Measurements from ENCODE around the gene F12. TPM values are rescaled to one million over a fixed set of nuclear protein-coding genes. Genes with fewer than 3 reads are reported as not detected.
A peak's percentile ranks its signal among the peaks of the same experiment; 100 is the strongest.
"Not testable (repeated sequence)": the region's sequence is repeated elsewhere in the genome, so short reads cannot be mapped to it uniquely, and the experiment has no call there.

The F12 gene
- polyA plus RNA-seq, 10 donors: 0.17 to 1.1 (median 0.39) TPM; not detected in 1

GRCh38 chr5:177432839-177433657 is 23.7 kb upstream of the F12 start:
- no peak for DNase-seq

- DNase-seq: no peak
Measured at GRCh38 chr5:177432143-177432838, 22.9 kb upstream of the F12 start.

- no peak for DNase-seq
Measured at GRCh38 chr5:177431317-177432142, 22.2 kb upstream of the F12 start.

DNA sequence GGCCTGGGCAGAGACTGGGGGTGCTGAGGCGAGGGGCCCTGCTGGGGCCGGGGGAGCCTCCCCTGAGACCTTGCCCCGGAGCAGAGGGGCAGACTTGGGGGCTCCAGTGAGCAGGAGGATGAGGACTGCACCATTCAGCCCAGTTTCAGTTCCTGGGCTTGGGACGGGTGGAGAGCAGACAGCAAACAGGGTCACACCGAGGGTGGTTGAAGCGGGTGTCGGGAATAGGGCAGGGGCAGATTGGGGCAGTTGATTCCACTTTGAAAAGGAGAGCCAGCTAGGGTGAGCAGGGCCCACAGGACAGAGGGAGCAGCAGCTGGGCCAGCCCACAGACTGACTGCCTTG is 21.6 kb upstream of the F12 start:
- no peak for DNase-seq

- peak in 1 of 3 donors; percentile 60 for DNase-seq
Measured at GRCh38 chr5:177430140-177430951, 21.0 kb upstream of the F12 start.

GRCh38 chr5:177429248-177430040 is 20.1 kb upstream of the F12 start:
- DNase-seq: no peak

GRCh38 chr5:177428574-177429217 is 19.3 kb upstream of the F12 start:
- no peak for DNase-seq

- no peak for DNase-seq
Measured at GRCh38 chr5:177427919-177428573, 18.7 kb upstream of the F12 start.

DNA sequence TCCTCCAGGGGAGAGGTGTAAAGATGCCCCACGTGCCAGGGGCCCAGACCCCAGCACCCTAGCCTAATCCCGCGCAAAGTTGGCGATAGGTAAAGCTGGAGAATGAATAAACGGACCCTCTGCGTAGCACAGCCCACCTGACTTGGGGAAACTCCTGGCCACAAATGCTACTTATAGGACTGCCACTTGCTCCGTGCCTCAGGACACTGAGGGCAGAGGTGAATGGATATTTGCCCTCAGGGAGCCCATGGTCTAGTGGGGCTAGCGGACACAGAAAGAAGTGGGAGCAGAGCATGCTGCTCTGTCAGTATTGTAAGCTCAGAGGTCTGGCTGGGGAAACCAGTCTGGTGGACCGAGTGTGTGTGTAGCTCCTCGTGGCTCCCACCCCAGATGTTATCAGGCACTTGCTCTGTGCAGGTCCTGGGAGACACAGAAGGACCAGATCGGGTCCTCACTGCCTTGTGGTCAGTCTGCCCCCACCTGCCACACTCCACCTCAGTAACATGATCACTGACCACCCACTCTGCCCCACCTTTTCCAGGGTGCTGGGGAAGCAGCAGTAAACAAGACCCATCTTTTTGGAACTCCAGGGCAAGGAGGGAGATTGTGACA is 18.0 kb upstream of the F12 start:
- no peak for DNase-seq

DNA sequence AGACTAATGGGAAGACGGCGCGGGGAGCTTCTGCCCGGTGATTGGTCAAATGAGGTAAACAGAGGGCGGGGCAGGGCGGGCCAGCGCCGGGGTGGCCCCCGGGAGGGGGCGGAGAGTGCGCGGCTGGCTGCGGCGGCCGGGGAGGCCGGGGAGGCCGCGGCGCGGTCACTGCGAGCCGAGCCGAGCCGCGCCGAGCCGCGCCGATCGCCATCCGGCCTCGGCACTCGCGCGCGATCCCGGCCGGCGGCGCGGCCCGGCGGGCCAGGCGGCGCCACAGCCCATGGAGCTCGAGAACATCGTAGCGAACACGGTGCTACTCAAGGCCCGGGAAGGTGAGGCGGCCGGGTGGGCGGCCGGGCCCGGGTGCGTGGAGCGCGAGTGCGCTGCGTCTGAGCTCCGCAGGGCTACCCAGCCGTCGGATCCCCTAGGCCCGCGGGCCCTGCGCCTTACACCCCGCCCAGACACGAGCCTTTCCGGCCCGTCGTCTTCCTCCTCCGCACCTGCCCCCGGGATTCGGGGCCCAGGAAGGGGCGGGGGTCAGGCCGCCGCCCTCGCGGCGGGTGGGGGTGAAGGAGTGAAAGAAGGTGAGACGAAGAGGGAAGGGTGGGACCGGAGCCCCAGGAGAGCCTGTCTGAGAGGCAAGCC is 17.3 kb upstream of the F12 start, which contains the start of gene GRK6:
Gene GRK6, plus strand, starts transcription at position 111 of the 645 bp plus-strand sequence. Its CDS starts 170 bp downstream, at position 281.
- DNase-seq: no peak

DNA sequence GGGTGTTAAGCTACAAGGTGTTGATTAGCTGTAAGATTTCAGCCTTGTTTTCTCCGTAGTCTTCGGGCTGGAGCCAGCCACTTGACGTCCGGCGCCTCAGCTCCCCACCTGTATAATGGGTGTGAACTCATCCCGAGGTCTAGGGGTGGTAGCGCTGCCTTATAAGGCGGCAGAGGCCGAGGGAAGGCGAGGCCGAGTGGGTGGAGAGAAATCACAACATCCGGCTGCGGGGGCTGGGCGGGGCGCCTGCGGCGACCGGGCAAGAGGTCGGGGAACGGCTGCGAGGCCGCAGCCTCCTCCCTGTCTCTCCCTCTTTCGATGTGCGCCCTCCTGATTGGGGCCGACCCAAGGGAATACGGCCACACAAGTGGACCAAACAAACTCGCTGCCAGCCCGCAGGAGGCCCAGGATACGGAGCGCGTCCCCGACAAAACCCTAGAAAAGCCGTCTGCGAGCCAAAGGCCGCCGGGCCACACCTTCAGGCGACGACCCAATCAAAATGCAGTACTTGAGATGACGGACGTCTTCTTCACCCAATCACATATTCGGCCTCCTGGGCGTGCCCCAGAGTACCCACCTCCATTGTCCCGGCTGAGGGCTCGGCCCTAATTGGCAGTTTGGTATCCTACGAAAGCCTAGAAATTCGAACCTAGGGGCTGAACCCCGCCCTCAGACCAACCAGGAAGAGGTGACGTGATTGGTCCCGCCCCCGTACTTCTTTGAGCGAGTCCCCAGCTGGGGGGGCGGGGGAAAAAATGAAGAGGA is 16.6 kb upstream of the F12 start:
- DNase-seq: peak; percentile 100

DNA sequence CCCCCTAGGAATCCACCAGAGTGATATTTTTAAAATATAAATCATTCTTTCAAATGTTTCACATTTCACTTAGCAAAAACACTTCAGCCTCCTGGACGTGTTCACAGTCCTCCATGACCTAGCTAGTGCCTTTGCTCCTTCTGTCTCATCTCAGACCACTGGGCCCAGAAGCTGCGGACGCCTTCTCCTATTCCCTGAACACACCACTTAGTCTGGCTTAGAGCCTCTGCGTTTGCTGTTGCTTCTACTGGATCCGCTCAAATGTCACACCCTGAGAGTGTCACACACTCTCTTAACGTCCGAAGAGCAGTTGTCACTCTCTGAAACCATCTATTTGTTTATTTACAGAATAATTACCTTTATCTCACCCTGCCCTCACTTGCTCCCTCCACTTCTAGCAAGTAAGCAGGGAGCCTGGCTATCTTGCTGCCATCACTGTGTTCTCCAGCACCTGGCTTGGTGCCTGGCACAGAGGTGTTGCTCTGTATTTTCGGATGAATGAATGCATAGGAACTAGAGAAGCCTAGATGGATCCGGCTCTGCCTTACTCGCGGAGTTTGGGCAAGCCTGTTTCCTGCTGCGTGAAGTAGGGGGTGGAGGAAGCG is 15.9 kb upstream of the F12 start:
- no peak for DNase-seq

GRCh38 chr5:177423671-177424070 is 14.3 kb upstream of the F12 start:
- no peak for DNase-seq

GRCh38 chr5:177421062-177421798 is 11.9 kb upstream of the F12 start:
- DNase-seq: no peak

- not testable (repeated sequence) for DNase-seq
Measured at GRCh38 chr5:177420472-177420871, 11.1 kb upstream of the F12 start.

GRCh38 chr5:177419046-177419445 is 9.7 kb upstream of the F12 start:
- DNase-seq: no peak
